GM18951 (cell line): Measurements from ENCODE around the gene KRT73.

Experiments
- POLR2A ChIP-seq: IDR thresholded peaks from 4 replicates; pipeline ENCODE4 v1.6.1; 2011; ENCODE audit warnings: mild to moderate bottlenecking; ENCODE audit not compliant: insufficient read length, insufficient read depth; ENCODE audit errors: extremely low read depth
- in situ Hi-C: fragments of 300-500 bp; cut with MboI; formaldehyde crosslinking; loops from one replicate; pipeline ENCODE4 v1.12.0; 2022; ENCODE audit warnings: low sequenced_read_pairs, mixed read lengths, inconsistent platforms; ENCODE audit not compliant: unreplicated experiment

KRT73 gene

DNA sequence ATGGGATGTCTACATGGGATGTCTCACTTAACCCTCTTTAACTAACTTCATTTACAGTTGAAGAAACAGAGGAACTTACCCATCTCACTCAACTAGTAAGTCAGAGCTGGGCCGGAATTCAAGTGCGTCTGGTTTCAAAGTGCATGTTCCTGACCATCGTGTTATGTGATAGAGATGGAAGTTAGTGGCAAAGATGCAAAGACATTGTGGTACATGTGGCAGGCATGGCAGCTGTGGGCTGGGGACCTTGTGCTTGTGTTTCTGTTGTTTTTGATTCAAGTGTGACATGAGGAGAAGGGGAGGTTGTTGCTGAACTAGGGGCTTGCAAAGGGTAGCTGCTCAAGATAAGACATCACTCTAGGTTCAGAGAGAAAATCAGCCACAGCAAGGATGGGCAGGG lies 42.4 kb downstream of the KRT73 start:
- in situ Hi-C loops = no loop called here

GRCh38 chr12:52575256-52575655 lies 43.1 kb downstream of the KRT73 start:
- TF ChIP-seq POLR2A = no peak
- in situ Hi-C loops = no loop called here

More for the DNA sequence above, 42.4 kb downstream of the KRT73 start:
- TF ChIP-seq POLR2A = no peak

- TF ChIP-seq POLR2A = no peak
- in situ Hi-C loops = no loop called here
Measured at GRCh38 chr12:52573743-52574142, 44.6 kb downstream of the KRT73 start, which contains the start of gene KRT74. TSS of gene KRT74 (minus strand) at chr12:52573843. CDS start at chr12:52573777, 66 bp downstream.

DNA sequence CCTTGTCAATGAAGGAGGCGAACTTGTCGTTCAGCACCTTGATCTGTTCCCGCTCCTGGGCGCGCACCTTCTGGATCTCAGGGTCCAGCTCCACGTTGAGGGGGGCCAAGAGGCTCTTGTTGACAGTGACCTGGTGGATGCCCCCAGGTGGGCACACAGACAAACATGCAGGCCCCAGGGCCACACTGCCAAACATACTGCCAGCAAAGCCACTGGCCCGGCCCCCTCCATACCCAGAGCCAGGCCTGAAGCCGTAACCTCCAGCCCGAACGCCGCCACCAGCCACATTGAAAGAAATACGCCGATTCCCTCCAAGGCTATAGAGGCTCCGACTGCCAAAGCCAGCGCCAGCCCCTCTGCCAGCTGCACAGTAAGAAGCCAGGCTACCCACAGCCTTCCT lies 45.1 kb downstream of the KRT73 start:
- TF ChIP-seq POLR2A = no peak
- in situ Hi-C loops = no loop called here

GRCh38 chr12:52570511-52570910 lies 47.8 kb downstream of the KRT73 start:
- in situ Hi-C loops = no loop called here
- no peak for TF ChIP-seq POLR2A

DNA sequence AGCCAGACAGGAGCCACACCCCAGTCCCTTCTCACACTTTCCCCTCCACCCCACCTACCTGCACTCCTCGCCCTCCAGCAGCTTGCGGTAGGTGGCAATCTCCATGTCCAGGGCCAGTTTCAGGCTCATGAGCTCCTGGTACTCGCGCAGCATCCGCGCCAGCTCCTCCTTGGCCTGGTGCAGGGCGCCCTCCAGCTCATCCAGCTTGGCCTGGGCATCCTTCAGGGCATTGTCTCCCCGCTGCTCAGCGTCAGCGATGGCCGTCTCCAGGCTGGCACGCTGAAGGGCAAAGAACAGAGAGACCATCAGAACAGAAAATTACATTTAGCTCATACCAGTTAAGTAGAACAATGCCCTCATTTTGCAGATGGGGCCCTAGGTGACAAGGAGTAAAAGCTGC lies 50.2 kb downstream of the KRT73 start:
- TF ChIP-seq POLR2A = no peak
- in situ Hi-C loops = no loop called here

- in situ Hi-C loops = no loop called here
- no peak for TF ChIP-seq POLR2A
Measured at GRCh38 chr12:52566847-52567291, 51.5 kb downstream of the KRT73 start.

- no peak for TF ChIP-seq POLR2A
- in situ Hi-C loops = no loop called here
Measured at GRCh38 chr12:52564582-52564981, 53.8 kb downstream of the KRT73 start.

DNA sequence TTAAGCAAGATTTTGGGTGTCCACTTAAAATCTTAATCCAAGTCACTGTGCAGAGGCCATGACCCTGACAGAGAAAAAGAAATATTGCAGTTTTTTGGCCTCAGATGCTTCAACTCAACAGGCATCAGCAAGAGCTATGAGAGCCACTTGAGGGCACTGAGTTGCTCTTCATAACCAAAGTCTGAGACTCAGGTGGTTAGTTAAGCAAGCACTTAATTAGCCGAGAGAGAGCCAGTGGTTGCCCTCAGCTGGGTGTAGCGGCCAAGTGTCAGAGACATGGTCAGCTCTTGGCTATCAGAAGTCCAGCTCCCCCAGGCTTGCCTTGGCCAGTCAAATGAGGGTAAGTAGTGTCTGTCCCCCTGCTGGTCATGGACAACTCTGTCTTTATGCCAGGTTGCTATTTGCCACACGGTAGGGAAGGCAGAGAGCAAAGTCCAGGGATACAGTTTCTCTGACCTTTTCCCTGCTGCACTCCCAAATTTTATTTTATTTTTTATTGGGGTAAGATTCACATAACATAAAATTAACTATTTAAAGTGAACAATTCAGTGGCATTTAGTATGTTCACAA lies 56.4 kb downstream of the KRT73 start:
- TF ChIP-seq POLR2A = no peak
- in situ Hi-C loops = no loop called here

GRCh38 chr12:52559979-52560378 lies 58.4 kb downstream of the KRT73 start:
- in situ Hi-C loops = no loop called here
- TF ChIP-seq POLR2A = no peak

- no peak for TF ChIP-seq POLR2A
- in situ Hi-C loops = no loop called here
Measured at GRCh38 chr12:52558781-52559445, 59.4 kb downstream of the KRT73 start.
